Measurements from ENCODE around the gene C3orf18.
A peak's percentile ranks its signal among the peaks of the same experiment; 100 is the strongest.

The C3orf18 gene

GRCh38 chr3:50563867-50564266, 3.7 kb downstream of the C3orf18 start:
- intact Hi-C loops (cut with DNase I): no loop called here
- DNase-seq: no peak

GRCh38 chr3:50562861-50563260, 4.7 kb downstream of the C3orf18 start:
- no peak for DNase-seq
- intact Hi-C loops (cut with DNase I): no loop called here

DNA sequence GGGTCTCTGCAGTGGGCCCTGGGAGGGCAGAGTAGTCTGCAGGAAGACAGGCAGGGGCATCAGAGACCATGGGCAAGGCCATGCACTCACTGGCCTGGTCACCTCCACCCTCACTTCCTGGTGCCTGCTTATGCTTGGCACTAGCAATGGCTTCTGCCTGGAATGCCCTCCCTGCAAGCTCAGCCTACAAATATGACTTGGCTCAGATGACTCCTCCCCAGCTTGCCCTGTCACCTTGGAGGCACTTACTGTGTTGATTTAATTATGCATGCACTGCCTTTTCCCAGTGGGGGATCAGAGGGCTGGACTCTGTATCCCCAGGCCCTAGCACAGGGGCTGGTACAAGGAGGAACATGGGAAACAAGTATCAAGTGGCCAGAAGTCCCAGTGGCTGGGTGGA, 7.8 kb downstream of the C3orf18 start:
- intact Hi-C loops (cut with DNase I): no loop called here
- no peak for DNase-seq

GRCh38 chr3:50557915-50558314, 9.6 kb downstream of the C3orf18 start:
- no peak for DNase-seq
- intact Hi-C loops (cut with DNase I): no loop called here

- intact Hi-C loops (cut with DNase I): no loop called here
- DNase-seq: no peak
These were observed 10.4 kb downstream of the C3orf18 start for GRCh38 chr3:50557106-50557505.

- intact Hi-C loops (cut with DNase I): no loop called here
- no peak for DNase-seq
These were observed 13.0 kb downstream of the C3orf18 start for GRCh38 chr3:50554553-50554952.

DNA sequence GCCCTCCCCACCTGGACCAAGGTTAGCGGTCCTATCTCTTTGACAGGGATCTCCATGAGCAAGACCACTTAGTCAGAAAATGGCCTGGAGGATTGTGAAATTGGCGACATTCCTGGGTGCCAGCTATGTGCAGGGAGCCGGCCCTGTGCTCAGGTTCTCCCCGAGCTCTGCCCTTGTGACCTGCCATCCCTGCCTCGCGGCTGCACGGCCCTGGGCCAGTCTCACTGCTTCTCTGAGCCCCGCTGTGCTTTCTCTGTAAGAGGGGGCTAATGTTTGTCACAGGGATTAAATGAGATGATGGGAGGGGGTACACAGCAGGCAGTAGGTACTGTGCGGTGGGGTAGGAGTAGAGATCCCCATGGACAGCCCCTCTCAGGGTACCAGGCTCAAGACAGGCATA, 14.9 kb downstream of the C3orf18 start:
- no peak for DNase-seq
- intact Hi-C loops (cut with DNase I): no loop called here

DNA sequence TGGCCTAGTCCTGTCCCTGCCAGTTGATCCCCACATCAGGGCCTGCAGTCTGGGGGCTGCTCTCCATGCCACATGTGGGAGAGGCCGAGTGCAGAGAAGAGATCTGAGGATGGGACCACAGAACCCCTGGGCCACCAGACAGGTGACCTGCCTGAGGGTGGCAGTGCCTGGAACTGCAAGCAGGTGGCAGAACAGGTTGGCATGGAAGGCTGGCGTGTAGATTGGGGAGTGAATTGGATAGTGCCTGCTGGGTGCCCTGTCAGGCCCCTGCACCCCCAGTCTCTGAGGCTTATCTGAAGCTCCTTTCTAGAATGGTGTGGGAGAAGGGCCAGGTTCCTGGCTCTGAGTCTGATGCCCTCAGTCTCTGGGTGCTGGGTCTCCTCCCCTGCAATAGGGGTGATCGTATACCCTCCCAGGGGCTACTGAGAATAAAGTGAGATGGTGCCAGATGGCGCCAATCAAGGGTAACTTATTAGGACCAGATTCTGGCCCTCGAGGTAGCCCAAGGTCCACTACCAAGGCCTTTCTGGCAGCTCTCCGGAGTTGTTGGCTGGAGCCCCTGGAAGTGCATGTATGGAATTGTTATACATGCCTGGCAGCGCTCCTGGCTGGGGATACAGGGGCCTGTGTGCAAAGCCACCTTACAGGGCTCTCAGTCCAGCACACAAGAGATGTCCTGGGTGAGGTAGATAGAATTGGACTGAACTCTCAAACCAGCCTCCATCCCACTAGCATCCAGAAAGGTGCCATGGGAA, 15.7 kb downstream of the C3orf18 start:
- DNase-seq: no peak
- intact Hi-C loops (cut with DNase I): no loop called here

DNA sequence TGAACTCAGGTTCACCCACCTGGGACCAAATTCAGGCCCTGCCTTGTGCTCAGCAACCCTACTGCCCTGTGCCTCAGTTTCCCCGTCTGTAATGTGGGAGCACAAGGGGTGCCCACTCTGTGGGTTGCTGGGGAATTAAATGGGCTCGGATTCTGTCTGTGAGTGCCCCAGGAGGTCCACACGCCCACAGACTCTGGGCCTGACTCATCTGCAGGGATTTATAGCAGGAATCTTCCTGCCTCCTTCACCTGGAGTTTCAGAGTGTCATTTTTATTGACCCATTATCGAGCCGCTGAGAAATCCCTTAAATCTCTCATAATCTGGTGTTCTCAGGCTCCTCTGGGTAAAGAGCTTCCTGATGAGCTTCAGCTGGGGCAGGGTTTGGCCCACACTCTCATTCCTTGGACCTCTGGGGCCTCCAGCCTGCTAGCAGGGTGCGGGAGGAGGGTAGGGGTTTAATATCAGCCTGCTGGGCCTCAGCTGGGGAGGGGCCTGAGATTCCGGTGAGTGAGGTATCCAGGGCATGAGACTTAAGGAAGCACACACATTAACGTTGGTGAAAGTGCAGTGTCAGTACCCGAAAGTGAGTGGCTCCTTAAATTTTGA, 16.4 kb downstream of the C3orf18 start:
- intact Hi-C loops (cut with DNase I): no loop called here
- DNase-seq: peak in 1 of 42 donors; percentile 46

- peak in 40 of 42 donors; percentile 47 to 84 (median 70) for DNase-seq
- intact Hi-C loops (cut with DNase I): no loop called here
These were observed 17.3 kb downstream of the C3orf18 start for GRCh38 chr3:50550079-50550736.

DNA sequence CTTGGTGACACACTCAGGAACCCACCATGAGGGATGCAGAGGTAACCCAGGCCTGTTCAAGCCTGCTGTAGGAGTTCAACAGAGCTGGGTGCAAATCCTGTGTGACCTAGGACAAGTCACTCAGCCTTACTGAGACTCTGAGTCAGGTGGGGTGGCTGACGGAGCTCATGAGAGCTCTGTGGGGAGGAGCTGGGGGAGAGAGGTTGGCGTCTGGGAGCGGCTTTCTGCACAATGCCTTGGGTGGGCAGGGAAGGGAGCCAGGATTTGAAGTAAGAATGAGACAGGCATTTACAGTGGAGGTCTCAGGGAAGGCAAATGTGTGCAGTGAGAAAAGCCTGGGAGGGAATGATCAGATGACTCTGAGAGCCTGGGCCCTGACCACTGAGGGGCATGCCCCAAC, 18.3 kb downstream of the C3orf18 start:
- peak in 41 of 42 donors; percentile 40 to 95 (median 75) for DNase-seq
- intact Hi-C loops (cut with DNase I): no loop called here

GRCh38 chr3:50545781-50546180, 21.8 kb downstream of the C3orf18 start:
- intact Hi-C loops (cut with DNase I): no loop called here
- no peak for DNase-seq

- DNase-seq: peak; percentile 49 to 91 (median 82)
- intact Hi-C loops (cut with DNase I): loop anchor here (5.0 kb wide), 2 partner anchors 105 to 195 kb away; partner anchors contain the start of gene ZMYND10
These were observed 25.1 kb downstream of the C3orf18 start for GRCh38 chr3:50542177-50543034.

GRCh38 chr3:50539356-50540286, 27.9 kb downstream of the C3orf18 start:
- intact Hi-C loops (cut with DNase I): loop anchor here (5.0 kb wide), 2 partner anchors 102 to 192 kb away; partner anchors contain the start of gene ZMYND10
- no peak for DNase-seq

DNA sequence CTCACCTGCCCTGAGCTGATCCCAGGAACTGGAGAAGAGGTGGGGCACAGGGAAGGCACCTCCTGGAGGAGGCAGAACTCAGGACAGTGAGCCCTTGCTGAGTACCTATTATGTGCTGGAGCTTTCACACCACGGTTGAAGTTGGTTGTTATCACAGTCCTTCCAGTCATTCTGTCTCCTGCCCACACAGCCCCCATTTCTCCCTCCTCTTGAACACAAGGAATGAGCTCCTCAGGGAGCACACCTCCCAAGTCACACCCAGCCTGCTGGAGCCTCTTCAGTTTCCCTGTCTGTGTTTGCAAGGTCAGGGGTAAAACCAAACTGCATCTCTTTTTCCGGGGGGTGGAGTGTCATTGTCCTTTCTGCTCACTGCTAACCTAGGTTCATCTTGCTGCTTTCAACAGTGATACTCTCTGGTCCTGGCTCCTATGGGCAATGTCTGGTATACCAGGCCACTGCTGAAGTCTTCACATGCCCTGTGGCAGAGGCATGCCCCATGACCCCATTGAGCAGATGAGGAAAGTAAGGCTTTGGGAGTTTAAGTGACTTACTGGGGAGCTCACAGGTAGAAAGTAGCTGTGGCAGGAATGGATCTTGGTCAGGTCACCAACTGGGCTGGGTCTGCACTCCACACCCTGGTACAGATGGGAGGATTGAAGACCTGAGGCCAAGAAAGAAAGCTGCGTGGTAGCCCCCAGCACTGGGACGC, 30.0 kb downstream of the C3orf18 start:
- intact Hi-C loops (cut with DNase I): no loop called here
- DNase-seq: peak in 6 of 42 donors; percentile 27 to 53 (median 42)

DNA sequence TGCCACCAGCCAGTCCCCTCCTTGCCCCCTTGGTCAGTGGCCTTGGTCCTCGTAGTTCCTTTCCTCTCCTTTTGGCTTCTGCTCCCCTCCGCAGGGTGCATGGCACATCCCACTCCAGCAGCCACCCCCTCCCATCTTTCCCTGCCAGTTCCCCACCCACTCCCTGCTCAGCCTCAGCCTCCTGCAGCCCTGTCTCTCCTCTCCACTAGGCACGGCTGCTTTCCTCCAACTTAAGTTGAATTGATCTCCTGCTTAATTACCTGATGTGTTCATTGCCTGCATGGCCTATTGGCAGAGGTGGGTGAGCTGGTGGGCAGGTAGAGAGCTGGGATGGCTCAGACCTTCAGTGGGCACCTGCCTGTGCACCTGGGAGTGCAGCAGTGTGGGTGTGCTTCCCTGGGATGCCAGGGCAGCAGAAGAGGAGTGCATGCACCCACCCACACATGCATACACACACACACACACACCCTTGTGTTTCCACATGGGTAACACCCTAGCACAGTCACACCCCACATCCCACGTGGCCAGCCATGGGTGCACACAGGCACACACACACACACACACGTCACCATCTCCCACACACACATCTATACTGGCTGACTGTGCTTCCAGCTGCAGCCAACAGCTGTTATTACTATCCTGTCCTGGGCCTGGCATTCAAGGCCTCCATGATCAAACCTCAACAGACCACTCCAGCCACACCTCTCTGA, 30.9 kb downstream of the C3orf18 start:
- DNase-seq: peak; percentile 58 to 95 (median 84)
- intact Hi-C loops (cut with DNase I): no loop called here
